Dermis blood vessel endothelial cell (primary cell): Measurements from ENCODE around the gene SLC16A3. TPM values are rescaled to one million over a fixed set of nuclear protein-coding genes. Genes with fewer than 3 reads are reported as not detected.

Experiments
- DNase-seq: peaks from one replicate; pipeline ENCODE4 v3.0.0; 2010
- total RNA-seq: library from RNA; depleted of rRNA; stranded (reverse); fragments of >200 nt; gene quantifications from 2 replicates; pipeline ENCODE4 v1.2.3, GENCODE V29; 2014

SLC16A3 gene
- total RNA-seq, 1 donor from 2014 or later, result 99.4 TPM

- DNase-seq, result no peak
Observed at GRCh38 chr17:82269882-82270500, 41.1 kb downstream of the SLC16A3 start.

GRCh38 chr17:82270651-82271050, 41.8 kb downstream of the SLC16A3 start:
- DNase-seq, result no peak

- no peak for DNase-seq
Observed at GRCh38 chr17:82271401-82271800, 42.6 kb downstream of the SLC16A3 start.

- no peak for DNase-seq
Observed at GRCh38 chr17:82272495-82273326, 43.9 kb downstream of the SLC16A3 start.

GRCh38 chr17:82273327-82274133, 44.7 kb downstream of the SLC16A3 start, which contains the start of gene CSNK1D:
Gene CSNK1D, minus strand, starts transcription at chr17:82273700. Its CDS starts 319 bp downstream, at chr17:82273381.
- DNase-seq, result peak; percentile 90

GRCh38 chr17:82274134-82275020, 45.5 kb downstream of the SLC16A3 start:
- DNase-seq, result no peak

- DNase-seq, result no peak
Observed at GRCh38 chr17:82275326-82275725, 46.5 kb downstream of the SLC16A3 start.

GRCh38 chr17:82276938-82277337, 48.1 kb downstream of the SLC16A3 start:
- no peak for DNase-seq

GRCh38 chr17:82277851-82278250, 49.0 kb downstream of the SLC16A3 start:
- DNase-seq, result no peak

- no peak for DNase-seq
Observed at GRCh38 chr17:82278308-82278707, 49.5 kb downstream of the SLC16A3 start.

GRCh38 chr17:82278786-82279391, 50.0 kb downstream of the SLC16A3 start:
- DNase-seq, result no peak

GRCh38 chr17:82280537-82280936, 51.7 kb downstream of the SLC16A3 start:
- DNase-seq, result no peak

- no peak for DNase-seq
Observed at GRCh38 chr17:82281076-82281475, 52.2 kb downstream of the SLC16A3 start.

- peak; percentile 62 for DNase-seq
Observed at GRCh38 chr17:82281502-82282238, 52.8 kb downstream of the SLC16A3 start.

- no peak for DNase-seq
Observed at GRCh38 chr17:82282239-82283207, 53.7 kb downstream of the SLC16A3 start.

GRCh38 chr17:82283208-82283749, 54.4 kb downstream of the SLC16A3 start:
- peak; percentile 35 for DNase-seq

GRCh38 chr17:82285141-82285540, 56.3 kb downstream of the SLC16A3 start:
- DNase-seq, result peak; percentile 40

GRCh38 chr17:82287013-82287867, 58.4 kb downstream of the SLC16A3 start:
- no peak for DNase-seq
